Suprapubic skin (tissue), 3 donors: ENCODE data around the gene TOPBP1.
A peak's percentile ranks its signal among the peaks of the same experiment; 100 is the strongest.

Source experiments
- CTCF ChIP-seq, 2 donors: fragments of 200-600 bp in 1 of 2; fragments of 450-650 bp in 1 of 2; sonication (generic) in 1 of 2; IDR thresholded peaks; one replicate each; pipeline ENCODE4 v1.5.1; 2016 to 2019; ENCODE audit warnings: antibody characterized with exemption in 2 of 2, mild to moderate bottlenecking in 1 of 2, moderate library complexity in 1 of 2
- POLR2A ChIP-seq, 2 donors: fragments of 450-650 bp; IDR thresholded peaks; one replicate each; pipeline ENCODE4 v1.6.1; 2017; ENCODE audit warnings: antibody characterized with exemption in 2 of 2, mild to moderate bottlenecking in 2 of 2, moderate library complexity in 2 of 2

GRCh38 chr3:133574260-133574881 is 87.4 kb downstream of the TOPBP1 start:
- no peak for TF ChIP-seq CTCF (IDR thresholded peaks at IDR 0.05)
- TF ChIP-seq POLR2A (IDR thresholded peaks at IDR 0.05) = peak in 1 of 2 donors; percentile 35
